GM04503 (cell line): ENCODE results near the gene C3orf18.
"Not testable (repeated sequence)": the region's sequence is repeated elsewhere in the genome, so short reads cannot be mapped to it uniquely, and the experiment has no call there.

Source experiments
- DNase-seq: peaks from one replicate; pipeline ENCODE4 v3.0.0-alpha.2; 2012; ENCODE audit warnings: low read depth

C3orf18 gene

DNA sequence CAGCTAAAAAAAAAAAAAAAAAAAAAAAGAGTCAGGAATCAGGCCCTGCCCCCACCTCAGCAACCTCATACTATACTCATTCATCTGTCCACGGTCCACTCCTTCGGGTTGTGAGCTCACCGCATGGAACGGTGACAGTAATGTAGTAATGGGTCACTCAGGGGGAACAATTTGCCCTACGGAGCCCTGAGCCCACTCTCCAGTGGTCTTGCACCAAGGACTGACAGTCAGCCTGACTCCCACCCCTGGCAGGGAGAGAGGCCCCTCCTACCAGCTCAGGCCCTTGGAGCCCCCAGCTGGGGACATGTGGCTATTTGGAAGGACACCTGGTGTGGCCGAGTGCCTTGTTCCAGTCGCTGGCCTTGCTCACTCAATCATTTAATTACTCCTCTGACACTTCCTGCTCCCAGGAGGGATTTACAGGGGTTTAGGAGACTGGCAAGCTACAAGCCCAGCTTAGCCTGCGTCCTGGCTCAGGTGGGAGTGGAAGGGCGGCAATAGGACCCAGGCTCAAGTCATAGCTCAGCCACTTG lies 44.2 kb downstream of the C3orf18 start:
- DNase-seq, result no peak

DNA sequence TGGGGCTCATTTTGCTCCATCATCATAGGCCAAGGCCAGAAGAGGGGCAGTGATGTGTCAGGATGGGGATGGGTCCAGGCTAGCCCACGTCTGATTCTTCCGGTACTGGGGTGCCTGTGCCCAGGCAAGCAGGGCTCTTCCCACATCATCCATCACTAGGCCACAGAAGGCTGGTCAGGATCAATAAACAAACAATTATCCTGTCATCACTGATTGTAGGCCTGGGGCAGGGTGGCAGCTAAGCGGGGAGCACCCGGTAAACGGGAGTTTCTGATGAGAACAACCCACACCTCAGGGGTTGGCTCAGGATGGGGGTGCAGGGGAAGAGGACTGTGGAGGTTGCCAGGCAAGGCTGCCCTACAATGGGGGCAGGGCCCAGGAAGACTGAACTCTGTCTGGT lies 46.0 kb downstream of the C3orf18 start:
- DNase-seq, result no peak

DNA sequence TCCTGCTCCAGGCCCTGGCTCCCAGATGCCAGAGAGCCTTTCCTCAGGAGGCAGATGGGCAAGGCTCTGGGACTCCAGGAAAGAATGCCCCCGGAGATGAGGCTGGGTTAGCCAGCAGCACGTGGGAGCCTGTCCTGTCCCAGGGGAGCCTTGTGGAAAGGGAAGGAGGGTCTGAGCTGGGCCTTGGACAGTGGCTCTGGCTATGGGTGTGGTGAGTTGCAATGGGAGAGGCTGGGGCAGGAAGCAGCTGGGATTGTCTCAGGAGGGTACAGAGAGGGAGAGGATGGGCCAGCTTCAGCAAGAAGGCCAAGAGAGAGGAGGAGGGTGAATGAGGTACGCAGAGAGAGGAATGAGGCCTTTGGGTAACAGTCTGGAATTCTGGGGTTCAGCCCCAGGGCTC lies 46.7 kb downstream of the C3orf18 start:
- no peak for DNase-seq

DNA sequence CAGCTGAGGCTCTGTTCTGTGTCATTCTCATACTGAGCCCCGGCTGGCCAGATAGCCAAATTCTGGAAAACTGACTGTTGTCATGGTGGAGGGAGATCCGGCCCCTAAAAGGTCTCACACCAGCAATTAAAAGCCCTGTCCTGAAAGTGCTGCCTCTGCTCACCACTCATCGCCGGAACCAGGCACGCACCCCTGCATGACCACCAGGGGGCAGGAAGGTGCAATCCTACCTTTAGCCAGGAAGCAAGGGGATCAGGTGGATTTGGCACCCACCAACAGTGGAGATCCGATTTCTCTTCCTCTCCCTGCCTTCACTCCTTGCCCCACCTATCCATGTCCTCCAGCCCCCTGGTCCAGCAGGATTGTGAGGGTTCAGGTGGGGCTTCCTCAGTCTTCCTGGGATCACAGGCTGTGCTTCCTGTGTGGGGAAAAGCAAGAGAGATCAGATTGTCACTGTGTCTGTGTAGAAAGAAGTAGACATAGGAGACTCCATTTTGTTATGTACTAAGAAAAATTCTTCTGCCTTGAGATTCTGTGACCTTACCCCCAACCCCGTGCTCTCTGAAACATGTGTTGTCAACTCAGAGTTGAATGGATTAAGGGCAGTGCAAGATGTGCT lies 48.0 kb downstream of the C3orf18 start:
- DNase-seq, result no peak

DNA sequence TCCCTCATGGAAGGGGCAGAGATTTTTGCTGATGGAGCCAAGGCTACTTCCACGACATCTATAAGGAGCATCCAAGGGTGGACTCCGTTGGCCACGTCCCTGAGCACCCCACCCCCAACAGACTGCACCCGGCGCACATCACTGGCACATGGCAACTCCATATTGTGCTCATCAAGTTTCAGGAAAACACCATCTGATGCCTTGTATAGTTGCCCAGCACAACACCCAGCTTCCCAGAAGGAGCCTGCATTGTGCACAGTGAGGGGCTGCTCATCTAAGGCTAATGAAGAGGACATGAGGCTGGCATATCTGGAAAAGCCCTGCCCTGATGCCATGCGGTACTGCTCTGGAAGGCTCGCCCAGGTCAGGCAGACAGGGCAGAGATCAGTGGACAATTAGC lies 49.1 kb downstream of the C3orf18 start:
- DNase-seq, result no peak

DNA sequence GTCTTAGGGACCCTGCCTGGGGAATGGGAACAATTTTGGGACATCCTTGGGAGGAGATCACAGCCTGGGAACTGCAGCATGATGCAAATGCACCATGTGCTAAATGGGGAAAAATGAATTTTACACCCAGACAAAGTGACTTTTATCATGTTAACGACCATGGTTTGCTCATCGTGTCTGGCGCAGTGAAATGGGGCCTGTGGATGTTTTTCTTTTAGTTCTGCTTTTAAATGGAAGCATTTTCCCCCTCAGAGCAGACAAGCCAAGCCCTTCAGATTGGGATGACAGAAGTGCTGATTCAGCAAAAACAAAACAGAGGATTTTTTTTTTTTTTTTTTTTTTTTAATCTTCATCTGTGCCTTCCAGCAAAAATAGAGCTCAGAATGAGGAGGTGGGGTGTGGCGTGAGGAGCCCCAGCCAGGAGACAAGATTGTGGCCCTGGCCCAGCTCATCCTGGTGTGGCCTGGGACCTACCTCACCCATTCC lies 49.8 kb downstream of the C3orf18 start:
- no peak for DNase-seq

DNA sequence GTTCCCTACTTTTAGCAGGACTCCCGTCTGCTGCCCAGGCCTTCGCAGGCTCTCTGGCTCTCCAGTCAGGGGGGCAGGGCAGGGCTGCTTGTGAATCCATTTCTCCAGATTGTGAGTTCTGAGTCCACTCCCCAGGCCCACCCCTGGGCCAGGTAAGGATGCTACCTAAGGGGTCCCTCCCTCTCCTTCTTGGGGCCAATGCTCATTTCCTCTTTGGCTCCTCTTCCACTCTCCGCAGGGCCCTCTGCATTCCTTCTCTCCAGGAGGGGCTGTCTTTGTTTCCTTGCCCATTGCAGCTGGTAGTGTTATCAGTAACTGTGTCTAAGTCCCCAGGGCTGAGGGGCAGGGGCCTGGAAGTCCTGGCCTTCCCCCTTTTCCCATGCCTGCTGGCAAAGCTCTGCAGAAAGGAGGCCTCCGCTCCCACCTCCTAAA lies 51.1 kb downstream of the C3orf18 start:
- DNase-seq, result no peak

DNA sequence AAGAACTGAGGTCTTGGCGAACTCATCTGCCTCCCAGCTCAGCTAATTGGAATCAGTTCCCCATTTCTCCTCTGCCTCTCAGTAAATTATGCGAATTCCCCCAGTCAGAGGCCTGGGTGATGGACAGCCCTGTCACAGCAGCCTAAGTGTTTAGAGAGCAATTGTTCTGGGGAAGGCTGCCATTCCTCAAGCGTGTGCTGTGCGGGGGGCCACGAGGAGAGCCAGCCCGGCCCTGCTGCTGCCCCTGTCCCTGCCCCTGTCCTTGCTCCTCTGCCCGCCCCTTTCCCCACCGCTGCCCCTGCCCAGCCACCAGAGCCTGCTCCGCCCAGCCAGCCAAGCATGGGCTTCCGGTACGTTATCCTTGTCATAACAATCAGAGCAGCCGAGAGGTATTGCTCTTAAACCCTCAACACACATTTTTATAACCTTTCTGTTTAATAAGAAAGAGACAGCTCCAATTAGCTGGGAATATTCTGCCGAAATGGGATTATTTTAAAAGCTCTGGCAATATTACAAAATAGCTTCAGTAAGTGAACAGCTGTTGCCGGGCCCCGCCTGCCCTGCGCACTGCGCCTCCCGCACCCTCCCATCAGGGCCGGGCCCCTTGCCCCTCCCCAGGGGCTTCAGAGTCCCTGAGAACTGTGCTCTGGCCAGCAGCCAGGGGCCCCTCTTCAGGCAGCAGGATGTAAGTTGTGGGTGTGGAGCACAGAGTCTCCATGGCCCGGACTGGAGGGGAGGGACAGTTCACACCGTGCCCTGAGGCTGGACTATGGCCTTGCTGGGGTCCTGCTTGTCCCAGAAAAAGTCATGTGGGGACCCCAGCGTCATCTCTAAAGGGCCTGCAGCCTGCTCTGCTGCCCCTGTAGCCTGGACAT lies 51.7 kb downstream of the C3orf18 start:
- DNase-seq, result no peak

DNA sequence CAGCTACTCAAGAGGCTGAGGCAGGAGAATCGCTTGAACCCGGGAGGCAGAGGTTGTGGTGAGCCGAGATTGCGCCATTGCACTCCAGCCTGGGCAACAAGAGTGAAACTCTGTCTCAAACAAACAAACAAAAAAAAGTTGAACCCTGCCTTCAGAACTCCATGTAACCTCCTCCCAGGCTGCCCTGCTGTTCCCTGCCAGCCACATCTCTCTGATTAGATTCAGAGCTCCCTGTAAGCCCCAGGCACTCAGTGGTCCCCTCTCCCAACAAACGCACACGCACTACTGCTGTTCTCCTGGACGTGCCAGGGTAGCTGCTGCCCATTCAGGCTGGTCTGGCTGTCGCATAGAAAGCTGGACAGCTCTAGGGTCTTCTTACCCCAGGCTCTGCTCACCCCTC lies 54.6 kb downstream of the C3orf18 start:
- DNase-seq, result not testable (repeated sequence)

DNA sequence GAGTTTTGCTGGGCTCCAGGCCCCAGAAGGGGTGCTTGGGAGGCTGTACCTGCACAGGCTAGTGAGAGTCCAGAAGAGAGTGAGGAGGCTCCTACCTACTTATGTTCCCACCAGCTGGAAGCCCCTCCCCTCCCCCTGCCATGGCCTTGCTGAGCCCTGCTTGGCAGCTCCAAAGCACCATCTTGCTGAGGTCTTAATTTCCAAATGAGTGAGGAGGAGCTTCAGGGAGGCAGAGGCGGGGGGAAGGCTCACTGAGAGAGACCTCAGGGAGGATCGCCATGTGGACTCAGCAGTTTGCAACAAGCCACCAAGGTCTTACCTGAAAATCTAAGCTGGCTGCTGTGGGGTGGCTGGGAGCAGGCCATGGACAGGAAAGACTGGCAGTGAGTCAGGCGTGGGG lies 55.4 kb downstream of the C3orf18 start:
- no peak for DNase-seq

DNA sequence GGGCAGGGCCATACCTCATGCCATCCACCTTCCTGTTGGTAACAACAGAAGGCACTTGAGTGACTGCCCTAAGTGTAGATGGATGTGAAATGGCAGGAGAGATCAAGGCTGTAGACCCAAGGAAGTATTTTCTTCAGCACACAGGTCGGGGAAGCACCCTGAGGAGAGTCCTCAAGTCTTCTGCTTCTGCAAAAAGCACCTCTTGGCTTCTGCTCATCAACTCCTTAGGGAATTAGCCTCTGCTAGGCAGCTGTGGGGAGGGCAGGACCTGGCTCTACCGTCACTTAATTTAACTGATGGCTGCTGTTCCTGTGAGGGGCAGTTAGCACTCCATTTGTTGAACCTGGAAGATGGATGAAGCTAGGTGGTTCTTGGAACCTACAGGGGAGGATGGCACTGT lies 57.2 kb downstream of the C3orf18 start:
- no peak for DNase-seq

DNA sequence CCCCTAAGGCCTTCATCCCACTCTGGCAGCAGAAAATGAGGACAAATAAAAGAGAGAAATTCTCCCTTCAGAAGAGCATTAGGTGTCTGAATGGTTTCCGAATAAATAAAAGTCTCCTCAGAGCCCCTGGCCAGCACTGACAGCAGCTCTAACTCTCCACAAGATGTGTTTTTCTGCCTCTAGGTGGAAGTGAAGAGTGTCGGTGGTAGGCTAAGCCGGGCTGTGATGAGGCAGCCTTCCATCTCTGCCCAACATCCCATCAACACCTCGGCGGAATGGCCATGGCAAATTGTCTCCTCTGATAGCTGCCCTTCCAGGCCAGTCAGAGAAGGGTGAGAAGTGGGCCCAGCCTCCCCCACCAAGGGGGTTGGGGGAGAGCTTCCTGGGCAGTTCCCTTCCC lies 57.8 kb downstream of the C3orf18 start:
- no peak for DNase-seq

DNA sequence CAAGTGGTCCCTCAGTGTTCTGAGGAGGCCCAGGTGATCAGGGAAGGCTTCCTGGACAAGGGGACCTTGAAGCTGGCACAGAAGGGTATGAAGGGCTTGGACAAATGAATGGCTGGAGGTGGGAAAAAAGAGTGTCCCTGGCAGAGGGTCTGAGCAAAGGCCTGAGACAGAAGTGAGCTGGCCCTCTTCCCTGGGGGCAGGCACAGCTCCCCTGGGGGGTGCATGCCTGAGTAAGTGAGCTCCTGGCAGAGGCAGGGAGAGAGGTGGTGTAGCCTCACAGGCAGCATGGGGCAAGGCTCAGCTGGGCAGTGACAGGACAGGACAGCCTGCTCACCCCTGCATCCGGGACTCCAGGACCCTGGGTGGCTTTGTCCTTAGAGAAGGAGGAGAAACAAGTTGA lies 58.7 kb downstream of the C3orf18 start:
- DNase-seq, result no peak
